ENCODE results near the gene CHPF. TPM values are rescaled to one million over a fixed set of nuclear protein-coding genes. Genes with fewer than 3 reads are reported as not detected.

CHPF gene
- total and polyA plus RNA-seq, 2 experiments from 2014 or later: 180 to 315 TPM

- TF ChIP-seq, protein P1, sequence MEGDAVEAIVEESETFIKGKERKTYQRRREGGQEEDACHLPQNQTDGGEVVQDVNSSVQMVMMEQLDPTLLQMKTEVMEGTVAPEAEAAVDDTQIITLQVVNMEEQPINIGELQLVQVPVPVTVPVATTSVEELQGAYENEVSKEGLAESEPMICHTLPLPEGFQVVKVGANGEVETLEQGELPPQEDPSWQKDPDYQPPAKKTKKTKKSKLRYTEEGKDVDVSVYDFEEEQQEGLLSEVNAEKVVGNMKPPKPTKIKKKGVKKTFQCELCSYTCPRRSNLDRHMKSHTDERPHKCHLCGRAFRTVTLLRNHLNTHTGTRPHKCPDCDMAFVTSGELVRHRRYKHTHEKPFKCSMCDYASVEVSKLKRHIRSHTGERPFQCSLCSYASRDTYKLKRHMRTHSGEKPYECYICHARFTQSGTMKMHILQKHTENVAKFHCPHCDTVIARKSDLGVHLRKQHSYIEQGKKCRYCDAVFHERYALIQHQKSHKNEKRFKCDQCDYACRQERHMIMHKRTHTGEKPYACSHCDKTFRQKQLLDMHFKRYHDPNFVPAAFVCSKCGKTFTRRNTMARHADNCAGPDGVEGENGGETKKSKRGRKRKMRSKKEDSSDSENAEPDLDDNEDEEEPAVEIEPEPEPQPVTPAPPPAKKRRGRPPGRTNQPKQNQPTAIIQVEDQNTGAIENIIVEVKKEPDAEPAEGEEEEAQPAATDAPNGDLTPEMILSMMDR (IDR thresholded peaks at IDR 0.05; ENCODE audit: poor library complexity): no peak
- TF ChIP-seq EZH2phosphoT487 (IDR thresholded peaks at IDR 0.05; ENCODE audit: low read depth, severe bottlenecking, unreplicated experiment) (no peak), EZH2 (IDR thresholded peaks at IDR 0.05; ENCODE audit: borderline replicate concordance) (no peak)
- Histone ChIP-seq H3K9me3 (ENCODE audit: low read depth) (no peaks in the 10 kb centered on the region), H4K20me1 (ENCODE audit: insufficient read depth, poor library complexity, severe bottlenecking) (no peaks in the 10 kb centered on the region), H3K4me3 (no peak overlapping the region), H3K27me3 (no peaks in the 10 kb centered on the region), H3K36me3 (replicated peaks; ENCODE audit: insufficient read depth, low read depth) (no peaks in the 10 kb centered on the region), H2AFZ (no peak overlapping the region), H3K9me2 (replicated peaks; ENCODE audit: insufficient read depth) (no peaks in the 10 kb centered on the region), H3K79me2 (no peaks in the 10 kb centered on the region), H3K4me1 (ENCODE audit: insufficient read depth) (no peaks in the 10 kb centered on the region), H3K27ac (no peak overlapping the region), H3K4me2 (no peak overlapping the region)
- 83% methylated on average over 35 of the region's 35 CpGs for WGBS (ENCODE audit: low lambda C conversion rate, missing lambda C conversion rate)
- no peak for DNase-seq (ENCODE audit: low spot score)
Observed at GRCh38 chr2:219562049-219563020, 18.7 kb upstream of the CHPF start.

DNA sequence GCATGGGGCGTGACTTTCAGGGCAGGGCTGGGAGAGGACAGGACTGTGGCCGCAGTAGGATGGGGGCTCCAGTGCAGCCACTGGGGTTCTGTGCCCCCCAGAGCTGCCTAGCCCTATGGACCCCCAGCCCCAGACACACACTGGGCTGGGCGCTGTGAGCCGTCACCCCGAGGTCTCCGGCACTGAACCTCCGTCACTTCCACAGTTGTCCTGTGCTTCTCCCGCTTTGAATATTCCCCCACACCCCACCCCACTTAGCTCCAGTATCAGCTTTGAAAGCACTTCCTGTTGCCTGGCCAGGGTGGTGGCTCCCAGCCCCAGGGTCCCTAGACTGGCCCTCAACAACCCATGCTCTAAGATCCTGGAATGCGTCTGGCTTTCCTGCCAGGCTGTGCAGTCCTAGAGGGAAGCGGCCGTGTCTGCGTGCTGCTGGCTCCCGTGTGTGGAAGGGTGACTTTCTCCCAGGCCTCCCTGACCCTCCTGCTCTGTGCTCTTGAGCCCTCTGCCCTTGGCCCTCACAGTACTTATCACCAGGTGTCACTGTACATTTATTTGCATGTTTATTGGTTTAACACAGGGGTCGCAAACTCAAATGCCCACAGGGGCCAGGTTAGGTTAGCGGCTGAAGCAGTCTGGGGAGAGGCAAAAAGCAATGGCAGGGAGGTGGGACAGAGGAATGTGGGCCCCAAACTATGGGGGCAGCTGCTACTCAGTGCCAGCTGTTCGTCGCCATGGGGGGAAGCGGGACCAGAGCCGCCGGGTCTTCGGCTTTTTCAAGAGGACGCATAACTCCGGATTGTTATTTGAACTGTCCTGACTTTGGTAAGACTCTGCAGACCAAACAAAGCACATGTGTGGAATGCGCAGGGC, 17.8 kb upstream of the CHPF start:
- Histone ChIP-seq H3K9me2 (replicated peaks; ENCODE audit: insufficient read depth) (no peaks in the 10 kb centered on the region), H3K27me3 (no peaks in the 10 kb centered on the region), H3K27ac (no peak overlapping the region), H3K79me2 (no peaks in the 10 kb centered on the region), H3K4me2 (no peak overlapping the region), H3K4me3 (no peak overlapping the region), H3K4me1 (ENCODE audit: insufficient read depth) (no peaks in the 10 kb centered on the region), H3K36me3 (replicated peaks; ENCODE audit: insufficient read depth, low read depth) (no peaks in the 10 kb centered on the region), H3K9me3 (ENCODE audit: low read depth) (no peaks in the 10 kb centered on the region), H2AFZ (no peak overlapping the region), H4K20me1 (ENCODE audit: insufficient read depth, poor library complexity, severe bottlenecking) (no peaks in the 10 kb centered on the region)
- no peak for DNase-seq (ENCODE audit: low spot score)
- TF ChIP-seq EZH2phosphoT487 (IDR thresholded peaks at IDR 0.05; ENCODE audit: low read depth, severe bottlenecking, unreplicated experiment) (no peak), EZH2 (IDR thresholded peaks at IDR 0.05; ENCODE audit: borderline replicate concordance) (no peak)
- TF ChIP-seq, protein P1 (IDR thresholded peaks at IDR 0.05; ENCODE audit: poor library complexity): no peak
- WGBS (ENCODE audit: low lambda C conversion rate, missing lambda C conversion rate): 76% methylated on average over 24 of the region's 24 CpGs

DNA sequence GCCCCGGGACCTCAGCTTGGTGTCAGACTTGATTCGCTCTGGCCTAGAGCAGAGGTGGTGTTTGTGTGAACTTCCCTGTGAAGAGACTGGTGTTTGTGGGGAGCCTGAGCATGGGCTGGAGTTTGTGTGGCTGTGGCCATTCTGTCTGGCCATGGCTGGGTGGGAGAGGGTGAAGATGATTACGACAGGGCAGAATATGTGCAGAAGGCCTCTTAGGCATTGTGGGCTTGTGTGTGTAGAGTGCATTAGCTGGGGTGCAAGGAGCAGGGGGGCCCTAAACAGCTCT, 17.2 kb upstream of the CHPF start:
- Histone ChIP-seq H3K9me2 (replicated peaks; ENCODE audit: insufficient read depth) (no peaks in the 10 kb centered on the region), H3K36me3 (replicated peaks; ENCODE audit: insufficient read depth, low read depth) (no peaks in the 10 kb centered on the region), H3K27ac (no peak overlapping the region), H4K20me1 (ENCODE audit: insufficient read depth, poor library complexity, severe bottlenecking) (no peaks in the 10 kb centered on the region), H2AFZ (no peak overlapping the region), H3K4me2 (no peak overlapping the region), H3K27me3 (no peaks in the 10 kb centered on the region), H3K79me2 (no peaks in the 10 kb centered on the region), H3K4me3 (no peak overlapping the region), H3K4me1 (ENCODE audit: insufficient read depth) (no peaks in the 10 kb centered on the region), H3K9me3 (ENCODE audit: low read depth) (no peaks in the 10 kb centered on the region)
- TF ChIP-seq EZH2 (IDR thresholded peaks at IDR 0.05; ENCODE audit: borderline replicate concordance) (no peak), EZH2phosphoT487 (IDR thresholded peaks at IDR 0.05; ENCODE audit: low read depth, severe bottlenecking, unreplicated experiment) (no peak)
- TF ChIP-seq, protein P1 (IDR thresholded peaks at IDR 0.05; ENCODE audit: poor library complexity): no peak
- DNase-seq (ENCODE audit: low spot score): no peak
- 87% methylated on average over 3 of the region's 3 CpGs for WGBS (ENCODE audit: low lambda C conversion rate, missing lambda C conversion rate)

Measured in hepatocyte (in vitro differentiated cells).